PFSK-1 (cell line): ENCODE results near the gene ZNF548.

Experiments
- FOXP2 ChIP-seq: optimal IDR thresholded peaks from 2 replicates; pipeline ENCODE3; 2011; ENCODE audit warnings: borderline replicate concordance, control low read depth, inconsistent platforms; ENCODE audit not compliant: insufficient read depth; ENCODE audit errors: extremely low read length, extremely low read depth
- POLR2AphosphoS5 ChIP-seq: IDR thresholded peaks from 2 replicates; pipeline ENCODE4 v1.6.1; 2012; ENCODE audit warnings: low read depth, mild to moderate bottlenecking, control low read depth, low read length, moderate library complexity
- SIN3A ChIP-seq: IDR thresholded peaks from 2 replicates; pipeline ENCODE4 v1.6.1; 2012; ENCODE audit warnings: mild to moderate bottlenecking, low read length, moderate library complexity, borderline replicate concordance; ENCODE audit not compliant: insufficient read depth
- TAF1 ChIP-seq: IDR thresholded peaks from 2 replicates; pipeline ENCODE4 v1.6.1; 2012; ENCODE audit warnings: low read length, control low read depth, borderline replicate concordance; ENCODE audit not compliant: insufficient read depth
- TF ChIP-seq, protein P1 (sequence below), 2 experiments: IDR thresholded peaks; 2 replicates each; pipeline versions ENCODE4 v1.6.1 to v1.8.0; 2011 to 2012; ENCODE audit warnings: low read depth in 2 of 2, low read length in 2 of 2, control low read depth in 1 of 2, inconsistent platforms in 1 of 2, mild to moderate bottlenecking in 1 of 2, moderate library complexity in 1 of 2; ENCODE audit not compliant: insufficient read depth in 1 of 2

ZNF548 gene

DNA sequence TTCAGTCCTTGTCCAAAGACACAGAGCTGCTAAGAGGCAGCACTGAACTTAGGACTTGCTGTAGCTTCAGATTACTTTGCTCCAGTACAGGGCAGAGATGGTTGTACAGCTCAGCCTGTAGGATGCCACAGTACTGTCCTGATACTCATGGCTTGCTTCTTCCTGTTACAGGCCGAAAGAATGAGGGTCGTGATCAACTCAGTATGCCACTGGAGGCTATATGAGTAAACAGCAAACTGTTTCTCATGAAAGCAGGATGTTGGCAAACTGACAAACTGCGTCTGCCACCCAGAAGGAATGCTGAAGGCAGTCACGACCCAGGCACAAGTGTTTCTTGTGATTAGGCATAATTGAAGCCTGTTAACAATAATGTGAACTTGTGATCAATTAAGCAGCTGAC, 48.3 kb downstream of the ZNF548 start:
- TF ChIP-seq, protein P1, sequence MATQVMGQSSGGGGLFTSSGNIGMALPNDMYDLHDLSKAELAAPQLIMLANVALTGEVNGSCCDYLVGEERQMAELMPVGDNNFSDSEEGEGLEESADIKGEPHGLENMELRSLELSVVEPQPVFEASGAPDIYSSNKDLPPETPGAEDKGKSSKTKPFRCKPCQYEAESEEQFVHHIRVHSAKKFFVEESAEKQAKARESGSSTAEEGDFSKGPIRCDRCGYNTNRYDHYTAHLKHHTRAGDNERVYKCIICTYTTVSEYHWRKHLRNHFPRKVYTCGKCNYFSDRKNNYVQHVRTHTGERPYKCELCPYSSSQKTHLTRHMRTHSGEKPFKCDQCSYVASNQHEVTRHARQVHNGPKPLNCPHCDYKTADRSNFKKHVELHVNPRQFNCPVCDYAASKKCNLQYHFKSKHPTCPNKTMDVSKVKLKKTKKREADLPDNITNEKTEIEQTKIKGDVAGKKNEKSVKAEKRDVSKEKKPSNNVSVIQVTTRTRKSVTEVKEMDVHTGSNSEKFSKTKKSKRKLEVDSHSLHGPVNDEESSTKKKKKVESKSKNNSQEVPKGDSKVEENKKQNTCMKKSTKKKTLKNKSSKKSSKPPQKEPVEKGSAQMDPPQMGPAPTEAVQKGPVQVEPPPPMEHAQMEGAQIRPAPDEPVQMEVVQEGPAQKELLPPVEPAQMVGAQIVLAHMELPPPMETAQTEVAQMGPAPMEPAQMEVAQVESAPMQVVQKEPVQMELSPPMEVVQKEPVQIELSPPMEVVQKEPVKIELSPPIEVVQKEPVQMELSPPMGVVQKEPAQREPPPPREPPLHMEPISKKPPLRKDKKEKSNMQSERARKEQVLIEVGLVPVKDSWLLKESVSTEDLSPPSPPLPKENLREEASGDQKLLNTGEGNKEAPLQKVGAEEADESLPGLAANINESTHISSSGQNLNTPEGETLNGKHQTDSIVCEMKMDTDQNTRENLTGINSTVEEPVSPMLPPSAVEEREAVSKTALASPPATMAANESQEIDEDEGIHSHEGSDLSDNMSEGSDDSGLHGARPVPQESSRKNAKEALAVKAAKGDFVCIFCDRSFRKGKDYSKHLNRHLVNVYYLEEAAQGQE (IDR thresholded peaks at IDR 0.05; ENCODE audit: insufficient read depth in 1 of 2, low read depth in 2 of 2, low read length in 2 of 2), result no peak
- TF ChIP-seq POLR2AphosphoS5 (no peak), FOXP2 (no peak), SIN3A (no peak), TAF1 (no peak)

DNA sequence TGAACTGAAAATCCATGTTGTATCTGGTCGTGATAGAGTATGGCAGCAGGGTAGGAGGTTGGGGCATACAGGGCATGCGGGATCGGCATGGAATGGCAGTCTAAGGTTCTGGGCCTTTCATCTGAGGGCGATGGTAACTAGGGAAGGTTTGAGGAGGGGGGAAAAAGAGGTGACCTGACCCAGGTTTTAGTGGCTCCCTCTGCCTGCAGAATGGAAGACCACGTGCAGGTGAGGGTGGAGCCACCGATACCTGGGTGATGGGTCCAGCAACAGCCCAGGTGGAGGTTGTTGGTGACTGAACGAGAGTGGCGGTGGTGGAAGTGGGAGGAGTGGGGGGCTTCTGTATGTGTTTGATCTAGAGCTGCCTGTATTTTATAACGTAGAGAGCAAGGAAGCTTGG, 49.3 kb downstream of the ZNF548 start:
- TF ChIP-seq SIN3A (no peak), FOXP2 (no peak), TAF1 (no peak), POLR2AphosphoS5 (no peak)
- TF ChIP-seq, protein P1 (IDR thresholded peaks at IDR 0.05; ENCODE audit: insufficient read depth in 1 of 2, low read depth in 2 of 2, low read length in 2 of 2), result no peak

DNA sequence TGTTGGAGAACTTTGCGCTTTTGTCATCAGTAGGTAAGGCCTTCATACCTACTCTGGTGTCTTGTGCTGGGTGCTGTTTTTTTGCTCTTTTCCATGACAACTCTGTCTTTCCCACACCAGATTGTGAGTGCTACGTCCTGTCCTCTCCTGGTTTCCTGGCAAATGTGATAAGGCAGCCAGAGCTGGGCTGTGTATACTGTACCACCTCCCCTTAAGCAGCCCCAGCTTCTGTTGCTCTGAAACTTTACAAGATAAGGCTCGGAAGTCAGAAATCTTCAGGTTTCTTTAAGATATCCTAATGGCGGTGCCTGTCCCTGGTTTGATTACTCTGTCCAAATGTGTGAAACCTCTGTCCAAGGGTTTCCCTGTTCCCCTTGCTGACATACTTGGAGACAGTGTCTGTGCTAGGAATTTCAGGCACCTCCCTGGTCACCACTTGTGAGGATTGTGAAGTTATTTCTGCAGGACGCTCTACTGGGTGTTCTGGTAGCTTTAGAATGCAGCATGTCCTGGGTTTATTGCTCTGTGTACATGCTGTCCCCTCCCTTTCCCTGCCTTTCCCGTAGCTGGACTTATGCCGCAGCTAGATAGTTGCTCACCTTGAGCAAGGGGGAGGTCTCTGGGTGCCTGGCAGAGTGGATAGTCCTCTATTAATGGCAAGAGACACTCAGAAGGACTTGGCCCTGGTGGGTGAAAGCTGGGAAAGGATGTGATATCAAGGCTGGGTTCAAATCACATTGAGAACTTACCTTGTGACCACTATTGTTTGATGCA, 52.5 kb downstream of the ZNF548 start:
- TF ChIP-seq POLR2AphosphoS5 (no peak), FOXP2 (no peak), SIN3A (no peak), TAF1 (no peak)
- TF ChIP-seq, protein P1 (IDR thresholded peaks at IDR 0.05; ENCODE audit: insufficient read depth in 1 of 2, low read depth in 2 of 2, low read length in 2 of 2), result no peak

DNA sequence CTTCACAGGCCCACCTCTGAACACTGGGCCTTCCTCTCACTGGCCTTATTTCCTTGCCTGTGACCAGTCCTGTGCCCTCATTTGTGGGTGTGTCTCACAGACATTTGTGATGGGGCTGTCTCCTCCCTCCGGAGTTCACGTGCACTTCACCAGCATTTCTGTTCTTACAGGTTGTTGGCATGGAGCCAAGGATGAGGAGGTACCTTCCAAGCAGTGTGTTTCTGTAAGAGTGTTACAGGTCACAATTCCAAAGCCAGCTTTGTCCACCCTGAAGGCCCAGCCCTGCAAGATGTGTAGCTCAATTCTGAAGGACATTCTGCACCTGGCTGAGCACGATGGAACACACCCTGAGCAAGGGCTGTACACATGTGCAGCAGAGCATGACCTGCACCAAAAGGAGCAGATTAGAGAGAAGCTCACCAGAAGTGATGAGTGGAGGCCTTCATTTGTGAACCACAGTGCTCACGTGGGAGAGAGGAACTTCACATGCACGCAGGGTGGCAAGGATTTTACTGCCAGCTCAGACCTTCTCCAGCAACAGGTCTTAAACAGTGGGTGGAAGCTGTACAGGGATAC, 53.6 kb downstream of the ZNF548 start:
- no peak for TF ChIP-seq POLR2AphosphoS5
- TF ChIP-seq, protein P1 (IDR thresholded peaks at IDR 0.05; ENCODE audit: insufficient read depth in 1 of 2, low read depth in 2 of 2, low read length in 2 of 2), result no peak
- no peak for TF ChIP-seq SIN3A
- TF ChIP-seq TAF1, result no peak
- no peak for TF ChIP-seq FOXP2

DNA sequence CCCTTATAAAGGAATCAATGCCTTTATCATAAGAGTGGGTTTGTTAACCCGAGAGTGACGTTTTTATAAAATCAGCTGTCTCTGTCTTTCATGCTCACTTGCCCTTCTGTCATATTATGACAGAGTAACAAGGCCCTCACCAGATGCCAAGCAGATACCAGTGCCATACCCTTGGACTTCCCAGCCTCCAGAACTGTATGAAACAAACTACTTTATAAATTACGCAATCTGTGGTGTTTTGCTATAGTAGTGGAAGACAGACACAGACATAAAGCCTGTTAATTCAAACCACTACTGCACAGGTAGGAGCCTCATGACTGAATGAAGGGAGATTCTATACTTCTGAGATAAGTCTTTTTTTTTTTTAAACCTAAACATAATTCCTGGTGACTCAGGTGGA, 62.7 kb downstream of the ZNF548 start:
- TF ChIP-seq POLR2AphosphoS5 (no peak), TAF1 (no peak)
